T-helper 2 cell (primary cell): ENCODE results near the gene UBQLN4.
A peak's percentile ranks its signal among the peaks of the same experiment; 100 is the strongest.

Experiments used
- DNase-seq, 5 experiments: peaks; one replicate each; pipeline versions ENCODE4 v3.0.0 to v3.0.0-alpha.2; 2012 to 2022
- total RNA-seq, 2 donors: gene quantifications; one replicate each; lab custom pipeline; 2026; lab: John Stamatoyannopoulos, UW

The UBQLN4 gene
- 19.0 to 20.5 reads per million in 2 donors for total RNA-seq

DNA sequence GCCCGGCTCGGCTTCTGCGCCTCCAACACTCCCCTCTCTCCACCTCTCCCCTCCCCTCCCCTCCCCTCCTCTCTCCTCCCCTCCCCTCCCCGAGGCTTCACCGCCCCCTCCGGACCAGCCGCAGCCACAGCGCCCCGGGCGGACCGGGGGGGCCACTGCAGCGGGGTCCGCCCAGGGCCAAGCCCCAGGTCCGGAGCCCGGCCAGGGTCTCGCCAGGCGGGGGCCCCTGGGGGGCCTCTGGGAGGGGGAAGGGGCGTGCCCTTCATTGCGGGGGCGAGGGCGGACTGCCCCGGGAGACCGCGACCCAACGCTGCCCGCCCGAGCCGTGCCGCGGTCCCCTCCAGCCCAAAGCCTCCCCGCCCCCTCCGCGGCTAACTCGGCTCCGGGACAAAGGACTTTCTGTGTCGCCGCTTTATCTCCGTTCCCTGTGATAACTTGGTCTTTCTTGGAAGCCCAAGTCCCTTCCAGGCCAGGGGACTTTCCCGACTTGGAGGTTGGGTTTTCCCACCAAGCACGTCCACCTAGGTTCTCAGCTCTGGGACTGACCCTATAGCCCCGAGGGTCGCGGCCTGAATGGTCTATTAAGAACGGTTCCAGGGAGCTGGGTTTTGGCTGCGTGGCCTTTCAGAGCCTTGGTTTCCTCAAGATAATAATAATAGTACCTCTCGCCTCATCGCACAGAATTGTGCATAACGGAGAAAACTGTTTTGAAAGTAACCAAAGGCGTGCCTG is at the start of gene UBQLN4:
UBQLN4 (minus strand) TSS at position 31 of the 732 bp plus-strand sequence. CDS start 97 bp downstream, outside the sequence.
- DNase-seq = peak; percentile 65 to 90 (median 79)

- no peak for DNase-seq
Observed at GRCh38 chr1:156102633-156103511, 49.3 kb upstream of the UBQLN4 start.

DNA sequence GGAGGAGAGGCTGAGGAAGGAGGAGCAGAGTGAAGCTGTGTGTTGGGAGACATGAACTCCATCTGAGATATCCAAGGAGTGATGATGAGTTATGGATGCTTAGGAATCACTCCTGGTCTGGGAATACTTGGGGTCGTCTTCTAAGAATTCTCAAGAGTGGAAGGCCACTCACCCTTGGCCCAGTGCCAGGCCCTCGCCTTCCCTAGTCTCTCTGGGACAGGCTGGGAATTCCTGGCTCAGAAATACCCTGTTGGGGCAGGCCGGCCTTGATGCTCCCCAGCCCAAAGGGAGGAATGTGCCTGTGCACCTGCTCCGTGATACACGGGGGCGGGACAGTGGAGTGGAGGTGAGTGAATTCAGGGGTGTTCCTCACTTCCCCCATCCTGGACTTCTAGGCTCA is 48.3 kb upstream of the UBQLN4 start:
- no peak for DNase-seq

GRCh38 chr1:156100205-156100995 is 46.8 kb upstream of the UBQLN4 start:
- DNase-seq = no peak

DNA sequence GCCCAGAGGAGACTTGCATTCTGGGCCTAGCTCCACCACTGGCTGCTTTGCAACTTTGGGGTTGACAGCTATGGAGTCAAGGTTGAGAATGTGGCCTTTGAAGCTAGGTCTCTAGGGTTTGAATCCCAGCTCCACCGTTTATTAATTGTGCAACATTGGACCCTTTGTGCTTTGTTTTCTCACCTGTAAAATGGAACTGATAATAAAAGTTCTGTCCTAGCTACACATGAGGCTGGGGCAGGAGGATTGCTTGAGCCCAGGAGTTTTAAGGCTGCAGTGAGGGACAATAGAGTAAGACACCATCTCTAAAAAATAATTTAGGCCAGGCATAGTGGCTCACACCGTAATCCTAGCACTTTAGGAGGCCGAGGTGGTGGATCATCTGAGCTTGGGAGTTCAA is 45.7 kb upstream of the UBQLN4 start:
- no peak for DNase-seq

GRCh38 chr1:156098784-156099183 is 45.2 kb upstream of the UBQLN4 start:
- DNase-seq = no peak

- peak in 2 of 5 experiments; percentile 47 to 50 for DNase-seq
Observed at GRCh38 chr1:156097499-156098178, 44.0 kb upstream of the UBQLN4 start.

DNA sequence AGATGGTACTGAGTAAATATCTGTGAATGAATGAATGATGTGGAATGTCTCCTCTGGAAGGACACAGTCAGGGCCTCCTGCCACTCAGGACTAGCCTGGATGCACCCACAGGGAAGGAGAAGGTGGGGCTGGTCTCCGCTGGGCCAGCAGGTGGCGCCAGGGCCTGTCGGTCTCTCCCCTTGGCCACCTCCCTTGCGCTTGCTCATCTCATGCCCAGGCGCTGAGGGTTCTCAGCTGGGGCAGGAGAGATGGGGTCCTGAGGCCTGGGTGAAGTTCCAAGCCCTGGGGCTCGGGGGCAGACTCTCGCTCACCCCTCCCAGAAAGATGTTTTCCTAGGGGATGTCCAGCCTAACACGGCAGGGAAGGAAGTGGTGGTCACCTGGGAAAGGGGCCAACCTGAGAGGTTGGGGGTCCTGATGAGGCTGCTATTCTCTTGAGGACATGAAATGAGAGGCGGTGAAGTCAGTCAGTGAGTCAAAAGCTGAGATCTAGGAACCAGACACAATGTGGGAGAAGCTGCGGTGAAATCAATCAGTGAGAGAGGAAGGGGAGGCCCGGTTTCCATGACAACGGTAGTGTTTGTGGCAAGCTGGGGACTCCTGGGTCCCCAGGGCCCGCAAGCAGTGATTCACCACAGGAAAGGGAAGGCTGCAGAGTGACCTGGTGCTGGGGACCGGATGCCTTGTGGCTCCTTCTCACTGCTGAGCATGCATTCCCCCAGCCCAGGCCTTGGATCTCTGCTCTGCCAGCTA is 43.2 kb upstream of the UBQLN4 start:
- peak; percentile 70 to 94 (median 85) for DNase-seq

DNA sequence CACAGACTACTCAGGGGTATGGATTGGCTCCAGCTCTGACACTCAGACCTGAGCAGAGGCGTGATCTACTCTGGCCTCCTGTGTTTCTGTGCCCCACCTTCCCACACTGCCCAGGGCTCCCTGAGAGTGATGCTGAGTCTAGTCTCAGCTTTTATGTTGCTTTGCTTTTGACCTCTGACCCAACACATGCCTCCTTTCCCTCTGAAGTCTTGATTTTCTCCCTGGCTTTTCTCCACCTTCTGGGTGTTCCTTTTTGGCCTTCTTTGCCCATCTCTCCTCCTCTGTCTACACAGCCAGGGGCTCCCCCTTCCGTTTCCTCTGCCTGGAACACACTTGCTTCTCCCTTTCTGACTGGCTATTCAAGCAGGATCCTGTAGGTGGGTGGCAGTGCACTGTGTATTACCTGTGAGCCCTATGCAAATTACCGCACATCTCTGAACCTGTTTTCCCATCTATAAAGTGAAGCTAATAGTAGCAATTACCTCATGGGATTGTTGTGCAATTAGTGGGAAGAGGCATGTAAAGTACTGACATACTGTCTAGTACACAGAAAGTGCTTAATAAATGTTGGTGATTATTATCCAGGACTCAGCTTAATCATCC is 42.4 kb upstream of the UBQLN4 start:
- DNase-seq = no peak

- no peak for DNase-seq
Observed at GRCh38 chr1:156091610-156092009, 38.0 kb upstream of the UBQLN4 start.

DNA sequence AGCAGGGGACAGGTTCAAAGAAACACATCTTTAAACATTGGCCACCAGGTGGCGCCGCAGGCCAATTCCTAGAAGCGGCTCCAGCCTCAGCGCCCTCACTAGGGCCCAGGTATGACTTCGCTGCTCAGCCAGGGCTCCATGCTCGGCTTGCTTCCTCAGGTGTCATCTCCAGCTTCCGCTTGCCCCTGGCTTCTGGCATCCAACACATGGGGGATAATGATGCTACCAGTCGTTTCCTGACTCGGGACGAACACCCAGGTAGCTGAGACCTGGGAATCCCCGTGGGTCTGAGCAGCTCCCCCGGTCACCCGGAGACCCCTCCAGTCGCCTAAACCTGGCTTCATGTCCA is 37.2 kb upstream of the UBQLN4 start:
- DNase-seq = peak; percentile 68 to 85 (median 84)

- no peak for DNase-seq
Observed at GRCh38 chr1:156090138-156090839, 36.7 kb upstream of the UBQLN4 start.

DNA sequence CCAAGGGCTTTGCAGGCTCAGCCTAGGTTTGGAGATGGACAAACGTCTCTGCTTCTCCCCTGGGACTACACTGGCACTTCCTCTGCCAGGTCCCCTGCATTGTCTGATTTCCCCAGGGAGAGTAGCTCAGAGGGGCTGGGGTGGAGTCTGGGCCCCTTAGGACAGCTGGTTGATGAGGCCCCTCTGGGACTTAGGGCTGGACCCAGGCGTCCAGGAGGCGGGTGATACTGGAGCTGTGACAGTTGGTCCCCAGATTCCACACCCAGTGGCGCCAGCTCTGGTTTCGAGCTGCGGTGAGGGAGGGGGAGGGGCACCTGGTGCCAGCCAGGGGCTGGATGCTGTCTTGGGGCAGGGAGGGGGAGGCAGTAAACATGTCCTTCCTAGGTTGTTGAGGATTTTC is 36.1 kb upstream of the UBQLN4 start:
- DNase-seq = no peak

DNA sequence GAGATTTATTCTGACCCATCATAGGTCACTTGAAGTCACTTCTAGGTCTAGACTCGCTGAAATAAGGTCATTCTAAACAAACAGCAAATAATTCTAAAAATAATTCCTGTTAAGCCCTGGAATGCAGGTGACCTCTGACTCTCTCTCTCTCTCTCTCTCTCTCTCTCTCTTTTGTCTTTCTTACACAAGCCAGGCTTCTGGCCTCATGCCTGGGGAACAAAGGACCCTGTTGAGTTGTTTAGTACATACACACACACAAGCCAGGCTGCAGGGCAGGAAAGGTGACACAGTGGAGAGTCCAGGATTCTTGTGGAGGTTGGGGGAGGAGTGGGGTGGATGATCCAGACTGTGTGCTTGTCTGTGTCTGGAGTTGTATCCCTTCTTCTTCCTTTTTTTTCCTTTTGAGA is 32.7 kb upstream of the UBQLN4 start:
- no peak for DNase-seq

GRCh38 chr1:156083800-156084790 is 30.5 kb upstream of the UBQLN4 start:
- no peak for DNase-seq

DNA sequence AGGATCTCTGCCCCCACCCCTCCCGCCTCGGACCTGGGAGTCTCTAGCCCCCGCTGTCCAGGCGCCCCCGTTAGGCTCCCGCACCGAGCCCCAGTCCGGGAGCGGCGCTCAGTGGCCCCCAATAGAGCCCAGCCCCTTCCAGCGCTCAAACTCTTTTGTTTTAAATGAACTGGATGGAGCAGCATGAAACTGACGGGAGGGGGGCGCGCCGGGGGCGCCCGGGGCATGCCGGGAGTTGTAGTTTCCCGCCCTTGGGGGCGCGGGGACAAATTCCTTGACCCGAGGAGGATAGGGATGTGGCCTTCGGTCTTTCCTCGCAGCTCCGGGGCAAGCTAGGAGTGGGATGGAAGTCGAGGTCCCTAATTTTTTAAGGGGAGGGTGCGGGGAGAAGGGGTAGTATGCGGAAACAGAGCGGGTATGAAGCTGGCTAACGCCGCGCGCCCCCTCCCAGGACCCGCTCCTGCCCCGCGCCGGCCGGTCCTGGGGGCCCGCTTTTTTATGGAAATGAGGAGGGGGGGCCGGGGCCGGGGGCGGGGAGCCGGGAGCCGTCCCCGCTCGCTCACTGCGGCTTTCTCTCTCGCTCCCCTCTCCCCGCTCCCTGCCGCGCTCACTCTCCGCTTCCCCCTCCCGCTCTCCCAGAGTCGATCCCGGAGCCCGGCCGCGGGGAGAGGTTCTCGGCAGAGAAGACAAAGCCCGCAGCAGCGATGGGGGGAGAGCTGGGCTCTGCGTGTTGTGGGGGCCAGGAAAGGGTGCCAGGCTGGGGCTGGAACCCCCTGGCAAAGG is 28.9 kb upstream of the UBQLN4 start, which contains the start of gene MEX3A:
MEX3A (minus strand) TSS at position 157 of the 783 bp plus-strand sequence. CDS start 467 bp downstream, outside the sequence.
- peak; percentile 38 to 53 (median 44) for DNase-seq

- DNase-seq = no peak
Observed at GRCh38 chr1:156081917-156082308, 28.3 kb upstream of the UBQLN4 start.
